Left ventricle myocardium inferior (tissue), 1 donor: ENCODE measurements around the gene GAL. TPM values are rescaled to one million over a fixed set of nuclear protein-coding genes. Genes with fewer than 3 reads are reported as not detected.

ENCODE experiments used
- DNase-seq: peaks from one replicate; pipeline ENCODE4 v3.0.0-alpha.2; 2020
- H3K27ac ChIP-seq: fragments of 200-600 bp; replicated peaks from 2 replicates; pipeline ENCODE4 v1.8.0; 2021
- H3K27me3 ChIP-seq: fragments of 200-600 bp; 2 replicates; pipeline ENCODE4 v1.8.0; 2021; ENCODE audit warnings: low read depth
- H3K36me3 ChIP-seq: fragments of 200-600 bp; 2 replicates; pipeline ENCODE4 v1.8.0; 2021
- H3K4me1 ChIP-seq: fragments of 200-600 bp; 2 replicates; pipeline ENCODE4 v1.8.0; 2021
- H3K4me3 ChIP-seq: fragments of 200-600 bp; 2 replicates; pipeline ENCODE4 v1.8.0; 2021; ENCODE audit warnings: mild to moderate bottlenecking, moderate library complexity
- H3K9me3 ChIP-seq: fragments of 200-600 bp; replicated peaks from 2 replicates; pipeline ENCODE4 v1.8.0; 2021
- CTCF ChIP-seq: fragments of 200-600 bp; IDR thresholded peaks from 2 replicates; pipeline ENCODE4 v1.8.0; 2021; ENCODE audit warnings: antibody characterized with exemption, mild to moderate bottlenecking, borderline replicate concordance
- intact Hi-C: fragments of 100-400 bp; cut with micrococcal nuclease; formaldehyde crosslinking; loops from one replicate; pipeline ENCODE4 v1.11.0; 2022
- total RNA-seq: library from RNA; stranded (reverse); fragmentation: NEBNext Ultra II Directional; extraction: Animal tissue kit (Norgen Biotek cat#: 25700); gene quantifications from one replicate; pipeline ENCODE4 v1.2.1, GENCODE V29; 2021
- donor health status: DM: no; HTN: yes; CAD: no; lungs with severe emphysema.

Gene GAL
- total RNA-seq, 1 donor from 2014 or later, result 0.58 TPM

- no peak overlapping the region for H3K27ac ChIP-seq
- TF ChIP-seq CTCF, result no peak
- no peaks in the 10 kb centered on the region for H3K36me3 ChIP-seq
- H3K4me3 ChIP-seq, result no peak overlapping the region
- peaks cover 54% of the 10 kb centered on the region for H3K27me3 ChIP-seq
- H3K9me3 ChIP-seq, result peaks cover 21% of the 10 kb centered on the region
- intact Hi-C loops, result no loop called here
- no peaks in the 10 kb centered on the region for H3K4me1 ChIP-seq
- no peak for DNase-seq
Measured at GRCh38 chr11:68646832-68647231, 37.5 kb upstream of the GAL start.

- H3K9me3 ChIP-seq, result peaks cover 26% of the 10 kb centered on the region
- no peak for DNase-seq
- TF ChIP-seq CTCF, result no peak
- no peak overlapping the region for H3K4me3 ChIP-seq
- intact Hi-C loops, result no loop called here
- no peak overlapping the region for H3K27ac ChIP-seq
- no peaks in the 10 kb centered on the region for H3K36me3 ChIP-seq
- peaks cover 73% of the 10 kb centered on the region for H3K27me3 ChIP-seq
- H3K4me1 ChIP-seq, result no peaks in the 10 kb centered on the region
Measured at GRCh38 chr11:68649851-68650555, 34.3 kb upstream of the GAL start.

- peaks cover 33% of the 10 kb centered on the region for H3K9me3 ChIP-seq
- intact Hi-C loops, result no loop called here
- H3K27ac ChIP-seq, result no peak overlapping the region
- no peaks in the 10 kb centered on the region for H3K36me3 ChIP-seq
- no peaks in the 10 kb centered on the region for H3K4me1 ChIP-seq
- no peak for TF ChIP-seq CTCF
- no peak for DNase-seq
- peaks cover 81% of the 10 kb centered on the region for H3K27me3 ChIP-seq
- H3K4me3 ChIP-seq, result no peak overlapping the region
Measured at GRCh38 chr11:68650801-68651200, 33.5 kb upstream of the GAL start.

- Histone ChIP-seq H3K4me1 (no peaks in the 10 kb centered on the region), H3K9me3 (peaks cover 27% of the 10 kb centered on the region), H3K36me3 (no peaks in the 10 kb centered on the region), H3K4me3 (no peak overlapping the region), H3K27me3 (peaks cover 85% of the 10 kb centered on the region), H3K27ac (no peak overlapping the region)
- no peak for TF ChIP-seq CTCF
- intact Hi-C loops, result no loop called here
- DNase-seq, result no peak
Measured at GRCh38 chr11:68651208-68651984, 32.9 kb upstream of the GAL start.

- DNase-seq, result no peak
- Histone ChIP-seq H3K9me3 (peaks cover 19% of the 10 kb centered on the region), H3K36me3 (no peaks in the 10 kb centered on the region), H3K27me3 (peaks cover 83% of the 10 kb centered on the region), H3K27ac (no peak overlapping the region), H3K4me1 (no peaks in the 10 kb centered on the region), H3K4me3 (no peak overlapping the region)
- TF ChIP-seq CTCF, result no peak
- intact Hi-C loops, result no loop called here
Measured at GRCh38 chr11:68651985-68652682, 32.2 kb upstream of the GAL start.
